ENCODE data around the gene GNG2. TPM values are rescaled to one million over a fixed set of nuclear protein-coding genes. Genes with fewer than 3 reads are reported as not detected.

The GNG2 gene
- polyA plus RNA-seq, 6 donors from 2014 or later = 74.1 to 98.6 (median 91.4) TPM

DNA sequence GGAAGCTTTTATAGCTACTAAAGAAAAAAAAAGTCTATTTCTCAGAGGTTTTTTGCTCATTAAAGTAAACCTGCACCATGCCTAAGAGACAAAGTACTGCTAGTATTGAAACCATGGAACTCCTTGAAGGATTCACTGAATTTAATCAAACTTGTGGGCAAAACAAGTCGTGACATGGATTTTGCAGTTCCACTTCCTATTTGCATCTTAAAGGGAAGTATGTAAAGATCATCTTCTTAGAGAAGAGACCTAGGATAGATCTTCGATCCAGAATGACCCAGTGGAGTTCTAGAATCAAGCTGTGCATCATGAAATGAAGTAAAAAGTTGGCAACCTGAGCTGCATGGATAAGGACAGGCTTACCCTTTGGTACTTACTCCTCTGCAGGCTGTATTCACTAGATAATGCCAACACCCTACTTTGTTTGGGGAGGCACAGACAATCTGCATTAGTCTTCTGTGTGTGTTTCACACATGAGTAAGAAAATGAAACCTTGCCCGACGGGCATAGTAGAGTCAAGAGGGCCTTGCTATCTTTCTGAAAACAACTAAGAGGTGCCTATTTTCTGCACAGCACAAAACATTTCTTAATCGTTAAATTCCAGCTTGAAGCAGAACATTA lies 1.9 kb downstream of the GNG2 start:
- ATAC-seq (ENCODE audit: low read depth in 2 of 2) (no peak), DNase-seq (no peak)
- no peaks in the 10 kb centered on the region for H3K27me3 Mint-ChIP-seq
- no peaks in the 10 kb centered on the region for H3K9me3 Mint-ChIP-seq
- peak overlapping the region; percentile 60 to 99 (median 91) for H3K27ac Mint-ChIP-seq
- peak overlapping the region; percentile 92 to 99 (median 95) for H3K4me3 Mint-ChIP-seq
- no peaks in the 10 kb centered on the region for H3K36me3 Mint-ChIP-seq
- H3K4me1 Mint-ChIP-seq = peaks cover 39 to 56% (median 56%) of the 10 kb centered on the region in 3 donors

DNA sequence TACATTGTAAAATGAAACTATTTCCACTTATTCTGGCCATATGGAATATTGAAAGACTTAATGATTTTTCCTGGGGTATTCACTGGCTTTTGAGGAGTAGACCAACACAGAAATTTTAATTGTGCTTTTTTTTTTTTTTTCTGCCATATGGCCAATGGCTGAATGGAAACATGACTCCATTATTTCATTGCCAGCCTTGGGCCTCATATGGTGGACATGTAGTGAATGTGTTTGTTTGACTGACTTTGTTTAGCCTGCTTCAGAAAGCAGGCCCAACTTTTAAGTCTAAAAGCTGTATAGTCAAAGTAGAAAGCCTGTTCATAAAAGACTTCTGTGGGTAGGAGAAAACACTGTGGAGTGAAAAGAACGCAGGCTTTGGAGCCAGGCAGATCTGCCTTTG lies 2.4 kb downstream of the GNG2 start:
- H3K4me3 Mint-ChIP-seq = peak overlapping the region; percentile 92 to 99 (median 95)
- no peaks in the 10 kb centered on the region for H3K36me3 Mint-ChIP-seq
- H3K27ac Mint-ChIP-seq = peak overlapping the region; percentile 60 to 99 (median 90)
- ATAC-seq (ENCODE audit: low read depth in 2 of 2) (no peak), DNase-seq (no peak)
- H3K27me3 Mint-ChIP-seq = no peaks in the 10 kb centered on the region
- H3K9me3 Mint-ChIP-seq = no peaks in the 10 kb centered on the region
- H3K4me1 Mint-ChIP-seq = peaks cover 35 to 52% (median 52%) of the 10 kb centered on the region in 3 donors

DNA sequence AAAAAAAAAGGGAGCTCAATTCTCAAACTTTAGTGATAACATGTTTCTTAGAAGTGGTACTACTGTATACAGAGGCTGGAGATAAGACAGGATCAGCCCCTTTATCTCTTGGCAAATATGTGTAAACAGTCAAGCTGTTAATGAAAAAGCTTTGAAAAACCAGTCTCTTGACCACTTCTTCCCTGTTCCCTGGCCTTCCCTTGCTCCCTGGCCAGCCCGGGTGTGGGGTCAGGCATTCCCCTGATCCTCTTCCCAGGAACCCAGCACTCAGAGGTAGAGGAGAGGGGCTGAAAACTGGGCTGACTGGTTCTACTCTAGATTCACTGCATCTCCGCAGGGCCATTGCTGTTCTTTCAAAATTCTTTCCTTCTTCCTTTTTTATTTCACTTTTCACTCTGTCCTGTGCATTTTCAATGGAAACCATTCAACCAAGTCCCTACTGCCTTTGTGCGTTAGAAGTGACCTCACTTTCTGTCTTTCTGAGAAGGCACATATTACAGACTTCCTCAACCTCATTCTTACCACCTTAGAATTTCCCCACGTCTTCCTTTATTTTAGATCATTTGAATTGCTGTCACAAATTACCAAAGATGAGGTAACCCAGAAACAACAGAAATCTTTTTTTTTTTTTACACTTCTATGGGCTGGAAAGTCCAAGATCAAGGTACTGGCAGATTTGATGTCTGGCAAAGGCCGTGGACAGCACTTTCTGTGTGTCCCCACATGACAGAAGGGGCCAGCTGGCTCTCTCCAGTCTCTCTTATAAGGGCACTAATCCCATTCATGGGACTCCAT lies 5.7 kb downstream of the GNG2 start:
- Mint-ChIP-seq H3K4me1 (peaks cover 23 to 50% (median 47%) of the 10 kb centered on the region in 3 donors), H3K4me3 (no peak overlapping the region), H3K36me3 (no peaks in the 10 kb centered on the region), H3K27me3 (no peaks in the 10 kb centered on the region), H3K9me3 (no peaks in the 10 kb centered on the region), H3K27ac (no peak overlapping the region)
- DNase-seq (peak; percentile 54), ATAC-seq (ENCODE audit: low read depth in 2 of 2) (peak; percentile 89 to 90)

DNA sequence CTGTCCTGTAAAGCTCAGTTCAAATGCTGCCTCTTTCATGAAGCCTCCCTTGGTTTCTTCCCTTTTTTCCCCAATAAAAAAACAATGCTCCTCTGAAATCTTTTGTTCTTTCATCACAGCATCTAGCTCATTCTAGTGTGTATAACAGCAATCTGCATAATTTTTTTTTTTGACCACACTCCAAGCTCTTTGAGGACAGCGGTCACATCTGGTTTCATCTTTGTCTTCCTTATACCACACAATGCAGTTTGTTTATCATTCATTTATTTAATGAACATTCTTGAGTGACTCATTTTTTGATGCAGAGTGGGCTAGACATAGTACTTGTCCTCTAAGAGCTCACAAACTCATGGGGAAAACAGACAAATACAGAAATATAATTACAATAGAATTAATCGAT lies 7.3 kb downstream of the GNG2 start:
- no peaks in the 10 kb centered on the region for H3K9me3 Mint-ChIP-seq
- no peaks in the 10 kb centered on the region for H3K27me3 Mint-ChIP-seq
- H3K27ac Mint-ChIP-seq = no peak overlapping the region
- H3K4me3 Mint-ChIP-seq = no peak overlapping the region
- no peaks in the 10 kb centered on the region for H3K36me3 Mint-ChIP-seq
- peaks cover 22 to 49% (median 43%) of the 10 kb centered on the region in 3 donors for H3K4me1 Mint-ChIP-seq
- no peak for ATAC-seq (ENCODE audit: low read depth in 2 of 2)
- no peak for DNase-seq

DNA sequence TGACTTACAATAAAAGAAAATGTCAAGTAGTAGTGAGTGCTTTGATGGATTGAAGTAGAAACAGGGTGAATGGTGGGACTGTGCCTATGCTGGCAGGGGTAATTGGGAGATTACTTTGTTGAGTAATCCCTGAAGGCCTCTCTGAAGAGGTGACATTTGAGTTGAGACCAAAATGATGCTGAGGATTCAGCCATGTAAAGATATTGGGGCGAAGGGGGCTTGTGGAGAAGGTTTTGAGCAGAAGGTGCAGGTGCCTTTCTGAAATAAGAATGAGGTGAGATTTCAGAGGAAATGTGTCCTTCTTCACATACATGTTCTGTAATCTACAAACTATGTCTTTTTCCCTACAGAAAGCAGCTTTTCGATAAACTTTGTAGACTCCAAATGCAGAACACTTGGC lies 8.0 kb downstream of the GNG2 start:
- no peak overlapping the region for H3K27ac Mint-ChIP-seq
- no peak for DNase-seq
- no peak overlapping the region for H3K4me3 Mint-ChIP-seq
- H3K9me3 Mint-ChIP-seq = no peaks in the 10 kb centered on the region
- H3K4me1 Mint-ChIP-seq = peaks cover 21 to 49% (median 42%) of the 10 kb centered on the region in 3 donors
- ATAC-seq (ENCODE audit: low read depth in 2 of 2) = no peak
- H3K36me3 Mint-ChIP-seq = peaks cover 0 to under 1% of the 10 kb centered on the region in 2 donors
- H3K27me3 Mint-ChIP-seq = no peaks in the 10 kb centered on the region

DNA sequence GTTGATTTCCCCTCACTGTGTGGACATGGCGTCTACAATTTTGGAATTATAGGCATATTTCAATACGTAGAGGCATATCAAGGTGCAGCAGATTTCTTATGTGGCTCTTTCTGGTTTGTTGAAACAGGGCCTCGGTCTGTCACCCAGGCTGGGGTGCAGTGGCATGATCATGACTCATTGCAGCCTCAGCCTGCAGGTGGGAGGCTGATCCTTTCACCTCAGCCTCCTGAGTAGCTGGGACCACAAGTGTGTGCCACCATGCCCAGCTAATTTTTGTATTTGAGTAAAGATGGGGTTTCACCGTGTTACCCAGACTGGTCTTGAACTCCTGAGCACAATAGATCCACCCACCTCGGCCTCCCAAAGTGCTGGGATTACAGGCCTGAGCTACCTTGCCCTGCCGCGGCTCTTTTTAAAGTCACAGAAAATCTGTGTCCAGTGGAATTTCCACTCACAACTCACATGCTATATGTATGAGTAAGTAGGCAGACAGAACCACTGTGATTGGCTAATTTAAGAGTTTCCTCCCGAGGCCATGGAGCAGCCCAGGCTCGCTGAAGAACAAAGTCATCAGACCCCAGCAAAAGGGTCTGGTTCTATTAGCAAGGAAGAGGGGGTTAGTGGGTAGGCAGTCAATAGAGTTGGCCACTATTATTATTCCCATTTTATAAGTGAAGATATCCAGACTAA lies 9.1 kb downstream of the GNG2 start:
- H3K9me3 Mint-ChIP-seq = peaks cover 0 to 1% (median 0%) of the 10 kb centered on the region in 7 donors
- peak overlapping the region in 1 of 8 donors; percentile 14 for H3K4me3 Mint-ChIP-seq

DNA sequence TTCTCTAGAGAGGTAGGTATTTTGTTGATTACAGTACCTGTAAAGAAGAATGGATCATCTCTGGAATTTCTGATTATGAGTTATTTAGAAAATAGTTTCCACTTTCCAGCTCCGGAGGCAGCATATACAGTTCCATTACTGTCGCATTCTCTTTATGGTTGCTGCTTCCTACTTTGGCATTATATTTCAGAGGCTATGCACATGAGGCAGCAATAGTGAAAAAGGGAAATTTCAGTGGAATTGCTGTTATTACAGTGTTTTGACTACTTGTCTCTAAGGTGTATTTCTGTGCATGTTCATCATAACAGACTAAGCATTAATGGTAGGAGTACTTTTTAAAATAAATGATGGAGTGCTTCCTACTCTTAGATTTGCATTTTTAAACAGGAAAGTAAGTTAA lies 10.2 kb downstream of the GNG2 start:
- peak overlapping the region in 3 of 6 donors; percentile 25 to 45 (median 36) for H3K27ac Mint-ChIP-seq
- no peaks in the 10 kb centered on the region for H3K27me3 Mint-ChIP-seq
- H3K4me1 Mint-ChIP-seq = peaks cover 19 to 48% (median 40%) of the 10 kb centered on the region in 3 donors
- peaks cover 0 to 4% of the 10 kb centered on the region in 2 donors for H3K36me3 Mint-ChIP-seq
- DNase-seq = no peak
- no peak overlapping the region for H3K4me3 Mint-ChIP-seq
- ATAC-seq (ENCODE audit: low read depth in 2 of 2) = no peak
- peaks cover 0 to 1% (median 0%) of the 10 kb centered on the region in 7 donors for H3K9me3 Mint-ChIP-seq

More for the DNA sequence above, 9.1 kb downstream of the GNG2 start:
- Mint-ChIP-seq H3K4me1 (peaks cover 20 to 48% (median 41%) of the 10 kb centered on the region in 3 donors), H3K36me3 (peaks cover 0 to 4% of the 10 kb centered on the region in 2 donors), H3K27me3 (no peaks in the 10 kb centered on the region), H3K27ac (peak overlapping the region in 3 of 6 donors; percentile 7 to 70 (median 65))
- ATAC-seq (ENCODE audit: low read depth in 2 of 2) = no peak
- DNase-seq = no peak

DNA sequence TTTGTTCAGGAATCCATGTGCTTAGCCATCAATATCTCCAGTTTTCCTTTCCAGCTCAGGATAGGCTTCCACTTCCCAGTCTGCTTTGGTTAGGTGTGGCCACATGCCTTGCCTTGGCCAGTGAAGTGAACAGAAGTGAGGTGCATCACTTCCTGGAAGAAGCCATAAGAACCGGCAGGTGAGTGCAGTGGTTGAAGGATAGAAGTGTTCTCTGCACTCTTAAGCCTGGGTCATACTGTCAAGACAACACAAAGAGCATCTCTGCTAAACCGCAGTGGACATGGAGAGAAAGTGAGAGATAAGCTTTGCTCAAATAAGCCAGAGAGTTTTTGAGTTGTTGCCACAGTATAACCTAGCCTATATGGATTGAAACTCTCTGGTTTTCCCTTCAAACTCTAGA lies 11.4 kb downstream of the GNG2 start:
- ATAC-seq (ENCODE audit: low read depth in 2 of 2) (no peak), DNase-seq (no peak)
- Mint-ChIP-seq H3K27ac (peak overlapping the region; percentile 2 to 88 (median 77)), H3K9me3 (peaks cover 0 to 1% (median 0%) of the 10 kb centered on the region in 7 donors), H3K4me3 (peak overlapping the region in 2 of 8 donors; percentile 21 to 76), H3K4me1 (peaks cover 19 to 57% (median 50%) of the 10 kb centered on the region in 3 donors), H3K27me3 (no peaks in the 10 kb centered on the region), H3K36me3 (peaks cover 0 to 4% of the 10 kb centered on the region in 2 donors)

DNA sequence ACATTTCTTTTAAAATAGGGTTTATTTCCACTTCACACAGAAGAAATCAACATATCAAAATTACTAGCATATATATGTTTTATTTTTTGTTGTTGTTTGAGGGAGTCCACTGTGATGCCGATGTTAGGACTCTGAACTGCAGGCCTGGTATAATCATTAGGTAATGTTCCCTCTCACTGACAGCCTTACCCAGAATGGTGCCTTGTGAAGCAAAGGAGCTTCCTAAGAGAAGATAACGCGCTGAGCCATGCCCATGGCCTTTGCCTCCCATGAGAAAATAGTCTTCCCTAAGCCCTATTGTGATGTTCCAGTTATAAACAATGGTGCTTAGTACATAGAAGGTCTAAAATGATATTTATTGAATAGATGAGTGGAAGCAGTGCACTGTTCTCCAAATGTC lies 12.0 kb downstream of the GNG2 start:
- Mint-ChIP-seq H3K4me3 (no peak overlapping the region), H3K4me1 (peaks cover 23 to 62% (median 55%) of the 10 kb centered on the region in 3 donors), H3K9me3 (peaks cover 0 to 1% (median 0%) of the 10 kb centered on the region in 7 donors), H3K27ac (peak overlapping the region in 4 of 6 donors; percentile 69 to 89 (median 82)), H3K36me3 (peaks cover 0 to 5% of the 10 kb centered on the region in 2 donors), H3K27me3 (no peaks in the 10 kb centered on the region)
- no peak for DNase-seq
- ATAC-seq (ENCODE audit: low read depth in 2 of 2) = no peak

DNA sequence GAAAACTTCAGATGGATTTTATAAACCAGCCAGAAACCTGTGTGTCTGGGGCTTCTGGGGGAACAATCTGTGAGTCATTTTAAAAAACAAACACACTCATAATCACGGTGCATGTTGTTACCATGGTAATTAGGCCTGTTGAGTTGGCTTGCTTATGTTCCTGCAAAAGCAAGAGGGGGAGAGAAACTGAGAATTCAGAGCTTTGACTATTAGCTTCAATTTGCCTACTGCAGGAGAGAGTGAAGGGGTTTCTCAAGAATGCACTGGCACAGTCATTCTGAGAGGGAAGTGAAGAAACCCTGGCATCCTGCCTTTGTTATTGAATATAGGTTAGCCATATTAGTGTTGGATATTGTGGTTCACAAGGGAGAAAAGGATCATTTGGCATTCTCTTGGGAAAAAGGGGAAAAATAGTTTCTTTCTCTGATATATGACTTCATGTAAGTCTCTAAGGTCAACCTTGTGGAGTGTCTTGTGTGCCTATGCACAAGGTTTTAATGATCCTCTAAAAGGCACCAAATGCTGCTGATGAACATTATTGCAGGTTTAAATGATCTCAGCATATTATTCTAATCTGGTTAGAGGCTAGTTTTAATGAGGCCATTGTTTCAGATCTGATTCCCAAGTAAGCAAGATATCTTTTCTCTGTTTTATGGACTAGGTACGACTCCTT lies 12.9 kb downstream of the GNG2 start:
- peak overlapping the region; percentile 13 to 89 (median 51) for H3K27ac Mint-ChIP-seq
- DNase-seq = no peak
- peak overlapping the region in 2 of 8 donors; percentile 7 to 67 for H3K4me3 Mint-ChIP-seq
- H3K9me3 Mint-ChIP-seq = peaks cover 0 to 1% (median 0%) of the 10 kb centered on the region in 7 donors
- H3K27me3 Mint-ChIP-seq = no peaks in the 10 kb centered on the region
- peaks cover 0 to 15% of the 10 kb centered on the region in 2 donors for H3K36me3 Mint-ChIP-seq
- ATAC-seq (ENCODE audit: low read depth in 2 of 2) = peak; percentile 80 to 84
- H3K4me1 Mint-ChIP-seq = peaks cover 29 to 72% (median 65%) of the 10 kb centered on the region in 3 donors

DNA sequence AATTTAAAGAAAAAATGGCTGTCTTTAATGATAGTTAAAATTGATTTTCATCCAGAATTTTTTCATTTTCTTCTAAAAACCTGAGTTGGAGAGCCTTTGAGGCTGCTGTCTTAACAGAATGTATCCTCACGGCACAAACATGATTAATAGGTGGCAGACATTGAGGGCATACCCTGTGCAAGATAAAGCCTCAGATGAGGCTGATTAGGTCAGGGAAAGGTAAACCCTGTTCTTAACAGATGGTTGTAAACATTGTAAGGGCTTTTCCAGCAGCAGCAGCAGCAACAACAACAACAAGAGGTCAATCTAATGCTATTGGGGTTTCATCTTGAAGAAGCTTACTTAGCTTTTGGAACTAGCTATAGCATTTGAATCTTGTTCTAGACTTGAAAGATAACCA lies 17.4 kb downstream of the GNG2 start:
- DNase-seq (no peak), ATAC-seq (ENCODE audit: low read depth in 2 of 2) (no peak)
- Mint-ChIP-seq H3K4me3 (no peak overlapping the region), H3K36me3 (peaks cover 0 to 17% of the 10 kb centered on the region in 2 donors), H3K27ac (peak overlapping the region; percentile 29 to 96 (median 77)), H3K27me3 (no peaks in the 10 kb centered on the region), H3K4me1 (peaks cover 39 to 74% (median 67%) of the 10 kb centered on the region in 3 donors), H3K9me3 (peaks cover 0 to 1% (median 0%) of the 10 kb centered on the region in 7 donors)

DNA sequence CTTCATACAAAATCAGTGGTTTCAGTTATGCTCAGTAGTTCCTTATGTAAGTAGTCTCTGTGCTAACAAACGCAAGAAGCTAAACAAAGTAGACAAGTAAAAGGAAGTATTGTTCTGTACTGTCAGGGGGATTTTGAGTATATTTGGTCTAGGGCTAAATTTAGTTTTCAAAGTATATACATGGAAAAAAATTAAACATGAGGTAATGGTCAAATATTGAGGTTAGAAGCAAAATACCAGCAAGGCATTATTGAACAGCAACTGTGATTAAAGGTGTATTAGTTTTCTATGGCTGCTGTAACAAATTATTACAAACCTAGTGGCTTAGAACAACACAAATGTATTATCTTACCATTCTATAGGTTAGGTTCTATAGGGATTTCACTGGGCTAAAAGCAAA lies 18.8 kb downstream of the GNG2 start:
- Mint-ChIP-seq H3K4me3 (peak overlapping the region in 7 of 8 donors; percentile 2 to 67 (median 23)), H3K36me3 (peaks cover 0 to 13% of the 10 kb centered on the region in 2 donors), H3K4me1 (peaks cover 37 to 70% (median 58%) of the 10 kb centered on the region in 3 donors), H3K9me3 (no peaks in the 10 kb centered on the region), H3K27me3 (no peaks in the 10 kb centered on the region), H3K27ac (peak overlapping the region; percentile 37 to 97 (median 88))
- ATAC-seq (ENCODE audit: low read depth in 2 of 2) (peak; percentile 82 to 83), DNase-seq (no peak)

Data from naive B cell (primary cell).